HK-2 (cell line): Measurements from ENCODE around the gene PPP2R5C.
"Not testable (repeated sequence)": the region's sequence is repeated elsewhere in the genome, so short reads cannot be mapped to it uniquely, and the experiment has no call there.

Experiments used
- DNase-seq: peaks from one replicate; pipeline ENCODE4 v3.0.0-alpha.2; 2018; ENCODE audit not compliant: unreplicated experiment

PPP2R5C gene

GRCh38 chr14:101966742-101967141 lies 205.2 kb downstream of the PPP2R5C start:
- DNase-seq, result no peak

- no peak for DNase-seq
Observed at GRCh38 chr14:101968186-101968585, 206.7 kb downstream of the PPP2R5C start.

GRCh38 chr14:101969481-101969880 lies 208.0 kb downstream of the PPP2R5C start:
- DNase-seq, result no peak

- no peak for DNase-seq
Observed at GRCh38 chr14:101970830-101971400, 209.4 kb downstream of the PPP2R5C start.

DNA sequence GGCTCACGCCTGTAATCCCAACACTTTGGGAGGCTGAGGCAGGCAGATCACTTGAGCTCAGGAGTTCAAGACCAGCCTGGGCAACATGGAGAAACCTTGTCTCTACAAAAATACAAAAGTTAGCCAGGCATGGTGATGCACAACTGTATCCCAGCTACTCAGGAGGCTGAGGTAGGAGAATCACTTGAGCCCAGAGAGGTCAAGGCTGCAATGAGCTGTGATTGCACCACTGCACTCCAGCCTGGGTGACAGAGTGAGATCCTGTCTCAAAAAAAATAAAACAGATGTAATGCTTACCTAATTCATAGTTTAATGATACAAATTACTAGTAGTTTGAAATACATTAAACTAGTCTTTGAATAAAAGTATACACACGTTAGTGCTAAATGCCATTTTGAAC lies 209.9 kb downstream of the PPP2R5C start:
- DNase-seq, result not testable (repeated sequence)

- DNase-seq, result peak; percentile 79
Observed at GRCh38 chr14:101972126-101972866, 210.8 kb downstream of the PPP2R5C start.

DNA sequence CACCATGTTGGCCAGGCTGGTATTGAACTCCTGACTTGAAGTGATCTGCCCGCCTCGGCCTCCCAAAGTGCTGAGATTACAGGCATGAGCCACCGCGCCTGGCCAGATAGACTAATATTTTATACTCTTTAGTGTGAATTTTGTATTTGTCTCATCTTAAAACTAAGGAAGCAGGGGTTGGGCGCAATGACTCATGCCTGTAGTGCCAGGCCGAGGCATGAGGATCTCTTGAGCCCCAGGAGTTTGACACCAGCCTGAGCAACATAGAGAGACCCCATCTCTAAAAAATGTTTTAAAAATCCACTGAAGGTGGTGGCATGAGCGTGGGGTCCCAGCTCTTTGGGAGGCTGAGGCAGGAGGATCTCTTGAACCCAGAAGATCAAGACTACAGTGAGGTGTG lies 211.8 kb downstream of the PPP2R5C start:
- no peak for DNase-seq

GRCh38 chr14:101975231-101975630 lies 213.7 kb downstream of the PPP2R5C start:
- DNase-seq, result no peak
